A549 (cell line): ENCODE data around the gene SIAH2. TPM values are rescaled to one million over a fixed set of nuclear protein-coding genes. Genes with fewer than 3 reads are reported as not detected.

Source experiments
- ATAC-seq, 2 experiments: fragments of 200-7000 bp in 1 of 2; fragments of >200 bp in 1 of 2; cut with Nextera tagmentation in 1 of 2; cut with Tn5 transposase in 1 of 2; 3 replicates each; pipeline versions ENCODE4 v1.8.0 to v1.9.1; 2018 to 2020; ENCODE audit warnings: mild to moderate bottlenecking in 1 of 2, moderate library complexity in 1 of 2
- CTCF ChIA-PET: fragments of 300-600 bp; sonication (Branson Sonifier 250); formaldehyde crosslinking; extraction: SDS; loops from one replicate; lab custom pipeline; 2021; ENCODE audit warnings: antibody characterized with exemption, inconsistent platforms; lab: Yijun Ruan, JAX
- POLR2A ChIA-PET: fragments of 350-600 bp; formaldehyde crosslinking; extraction: SDS; loops from one replicate; lab custom pipeline; 2021; ENCODE audit warnings: antibody characterized with exemption, inconsistent platforms; lab: Yijun Ruan, JAX
- DNase-seq, 2 experiments: peaks; one replicate each; pipeline versions ENCODE4 v3.0.0 to v3.0.0-alpha.2; 2011 to 2016; ENCODE audit warnings: low read depth in 1 of 2, low spot score in 1 of 2
- FAIRE-seq: peaks from 2 replicates; lab custom pipeline; 2011; peaks lifted over from hg19 to GRCh38; lab: Jason Lieb, UNC
- H3K27ac ChIP-seq, 2 experiments: fragments of >200 bp; sonication (Bioruptor Twin); formaldehyde crosslinking; 3 replicates each; pipeline ENCODE4 v1.5.1; 2016 to 2017
- H3K4me1 ChIP-seq: fragments of >200 bp; sonication (Bioruptor Twin); formaldehyde crosslinking; 3 replicates; pipeline ENCODE4 v1.6.1; 2016
- H3K4me2 ChIP-seq: fragments of >200 bp; sonication (Bioruptor Twin); formaldehyde crosslinking; 3 replicates; pipeline ENCODE4 v1.6.1; 2016
- H3K4me3 ChIP-seq: fragments of >200 bp; sonication (Bioruptor Twin); formaldehyde crosslinking; 3 replicates; pipeline ENCODE4 v1.5.1; 2016
- H3K9me3 ChIP-seq: fragments of >200 bp; sonication (Bioruptor Twin); formaldehyde crosslinking; 3 replicates; pipeline ENCODE4 v1.6.1; 2016
- BHLHE40 ChIP-seq: IDR thresholded peaks from 2 replicates; pipeline ENCODE4 v1.6.1; 2012; ENCODE audit warnings: low read depth, low read length, inconsistent platforms
- CBX2 ChIP-seq: fragments of 200-600 bp; sonication (generic); IDR thresholded peaks from 2 replicates; pipeline ENCODE4 v1.6.1; 2016; ENCODE audit warnings: low read depth, mild to moderate bottlenecking, borderline replicate concordance
- CEBPB ChIP-seq, 2 experiments: fragments of >200 bp in 1 of 2; sonication (Bioruptor Twin) in 1 of 2; formaldehyde crosslinking in 1 of 2; IDR thresholded peaks; 2 replicates each; pipeline ENCODE4 v1.6.1; 2012 to 2016
- E2F6 ChIP-seq: IDR thresholded peaks from 2 replicates; pipeline ENCODE4 v1.6.1; 2012; ENCODE audit warnings: low read depth, borderline replicate concordance
- FOSL2 ChIP-seq, 2 experiments: fragments of 450-650 bp in 1 of 2; fragments of >200 bp in 1 of 2; sonication (Bioruptor Twin) in 1 of 2; formaldehyde crosslinking; IDR thresholded peaks; 2 replicates each; pipeline versions ENCODE4 v1.5.0 to v1.6.1; 2016 to 2020; ENCODE audit warnings: mild to moderate bottlenecking in 1 of 2, moderate library complexity in 1 of 2
- FOXS1 ChIP-seq: fragments of 250-450 bp; sonication (Bioruptor Pico); IDR thresholded peaks from 2 replicates; pipeline ENCODE4 v1.5.0; 2020; ENCODE audit warnings: mild to moderate bottlenecking, moderate library complexity
- GATA3 ChIP-seq: IDR thresholded peaks from 2 replicates; pipeline ENCODE4 v1.6.1; 2012; ENCODE audit warnings: borderline replicate concordance
- HDAC2 ChIP-seq: fragments of 200-600 bp; sonication (generic); IDR thresholded peaks from 2 replicates; pipeline ENCODE4 v1.6.1; 2016
- HOXB13 ChIP-seq: fragments of 250-450 bp; sonication (Bioruptor Pico); IDR thresholded peaks from 2 replicates; pipeline ENCODE4 v1.5.0; 2020; ENCODE audit warnings: low read depth, mild to moderate bottlenecking, moderate library complexity
- HOXB5 ChIP-seq: fragments of 250-450 bp; sonication (Bioruptor Pico); IDR thresholded peaks from 2 replicates; pipeline ENCODE4 v1.5.0; 2020; ENCODE audit warnings: mild to moderate bottlenecking, moderate library complexity
- KDM1A ChIP-seq: fragments of 200-600 bp; sonication (generic); IDR thresholded peaks from 2 replicates; pipeline ENCODE4 v1.6.1; 2016; ENCODE audit warnings: low read depth, mild to moderate bottlenecking
- MAX ChIP-seq: IDR thresholded peaks from 2 replicates; pipeline ENCODE4 v1.6.1; 2012
- NPAS2 ChIP-seq: fragments of 250-450 bp; sonication (Bioruptor Pico); IDR thresholded peaks from 2 replicates; pipeline ENCODE4 v1.8.0; 2022; ENCODE audit warnings: mild to moderate bottlenecking, moderate library complexity, borderline replicate concordance
- NR3C1 ChIP-seq: fragments of >200 bp; sonication (Bioruptor Twin); formaldehyde crosslinking; IDR thresholded peaks from 3 replicates; pipeline ENCODE4 v1.6.1; 2017
- PBX3 ChIP-seq: IDR thresholded peaks from 2 replicates; pipeline ENCODE4 v1.6.1; 2012
- PHF8 ChIP-seq: fragments of 200-600 bp; sonication (generic); IDR thresholded peaks from 2 replicates; pipeline ENCODE4 v1.6.1; 2016; ENCODE audit warnings: low read depth, mild to moderate bottlenecking, antibody characterized with exemption, moderate library complexity, borderline replicate concordance
- RAD21 ChIP-seq, 2 experiments: fragments of >200 bp in 1 of 2; sonication (Bioruptor Twin) in 1 of 2; formaldehyde crosslinking in 1 of 2; IDR thresholded peaks in 1 of 2; conservative IDR thresholded peaks in 1 of 2; 2 replicates in 1 of 2; 3 replicates in 1 of 2; pipeline ENCODE4 v1.6.1; 2012 to 2018; ENCODE audit warnings: inconsistent platforms in 1 of 2
- RARB ChIP-seq: fragments of 250-450 bp; sonication (Bioruptor Pico); IDR thresholded peaks from 2 replicates; pipeline ENCODE4 v1.8.0; 2021; ENCODE audit warnings: mild to moderate bottlenecking, moderate library complexity
- REST ChIP-seq: fragments of 200-600 bp; sonication (generic); IDR thresholded peaks from 2 replicates; pipeline ENCODE4 v1.6.1; 2016; ENCODE audit warnings: antibody characterized with exemption, mild to moderate bottlenecking, moderate library complexity
- SREBF2 ChIP-seq: fragments of 450-650 bp; IDR thresholded peaks from 2 replicates; pipeline ENCODE4 v1.6.1; 2014; ENCODE audit warnings: mild to moderate bottlenecking, moderate library complexity
- TP53 ChIP-seq: fragments of 250-450 bp; sonication (Bioruptor Pico); IDR thresholded peaks from 2 replicates; pipeline ENCODE4 v1.5.0; 2021; ENCODE audit warnings: mild to moderate bottlenecking, moderate library complexity
- ZSCAN20 ChIP-seq: fragments of 250-450 bp; sonication (Bioruptor Pico); IDR thresholded peaks from 2 replicates; pipeline ENCODE4 v1.8.0; 2022; ENCODE audit warnings: mild to moderate bottlenecking, moderate library complexity
- WGBS: methylation state at CpG from one replicate; pipeline ENCODE4 v1.1.6; 2017; ENCODE audit errors: missing lambda C conversion rate; 5-methylcytosine and 5-hydroxymethylcytosine counted together
- polyA plus RNA-seq, 4 experiments: library from polyadenylated mRNA; depleted of rRNA in 3 of 4; stranded (reverse); fragments of >200 nt; fragmentation: RNase III in 1 of 4; extraction: RNeasy Plus Mini Kit Qiagen cat#74134 plus additional on column Dnase treatment in 1 of 4; gene quantifications; 2 replicates in 3 of 4; 3 replicates in 1 of 4; pipeline ENCODE4 v1.2.3, GENCODE V29; 2011 to 2017

SIAH2 gene
- polyA plus RNA-seq, 2 of the 4 experiments (the other 2 are of a cell fraction): 11.4 to 24.8 TPM

GRCh38 chr3:150725548-150725947 is 37.4 kb downstream of the SIAH2 start:
- ChIA-PET CTCF (interaction anchor here (0.7 kb wide), 1 partner anchor 274 kb away, joined by 3 read pairs; no protein-coding TSS in a partner anchor), POLR2A (no interaction called here)
- 67% methylated on average over 7 of the region's 7 CpGs for WGBS
- Histone ChIP-seq H3K4me3 (no peak overlapping the region), H3K27ac (no peak overlapping the region), H3K4me1 (no peaks in the 10 kb centered on the region; the same call in 2 of the 3 replicates), H3K4me2 (no peak overlapping the region), H3K9me3 (no peaks in the 10 kb centered on the region)
- TF ChIP-seq BHLHE40 (no peak), FOSL2 (IDR thresholded peaks at IDR 0.05) (no peak), FOSL2 (CRISPR knock-in tag; IDR thresholded peaks at IDR 0.05) (no peak), CEBPB (IDR thresholded peaks at IDR 0.05) (no peak), HOXB5 (CRISPR knock-in tag) (no peak), E2F6 (no peak), NR3C1 (no peak), KDM1A (no peak), RARB (CRISPR knock-in tag) (no peak), NPAS2 (no peak), FOXS1 (CRISPR knock-in tag) (no peak), HDAC2 (no peak), HOXB13 (CRISPR knock-in tag) (no peak), TP53 (no peak), RAD21 (conservative IDR thresholded peaks at IDR 0.05 in 1 of 2, IDR thresholded peaks at IDR 0.05 in 1 of 2) (no peak)
- peak in 1 of 2 experiments; percentile 18 for DNase-seq
- FAIRE-seq: no peak
- no peak for ATAC-seq

- H3K27ac ChIP-seq: no peak overlapping the region
- DNase-seq: no peak
- H3K9me3 ChIP-seq: no peaks in the 10 kb centered on the region
- ATAC-seq: no peak
- FAIRE-seq: no peak
- H3K4me2 ChIP-seq: no peak overlapping the region
- no peak for TF ChIP-seq CBX2
- 88% methylated on average over 6 of the region's 6 CpGs for WGBS
- H3K4me1 ChIP-seq: no peaks in the 10 kb centered on the region; the same call in 2 of the 3 replicates
- no peak overlapping the region for H3K4me3 ChIP-seq
- POLR2A ChIA-PET: interaction anchor here (0.8 to 1.1 kb wide), 2 partner anchors 38 to 39 kb away, joined by 5 to 12 read pairs; partner anchors contain the start of gene SIAH2
- CTCF ChIA-PET: interaction anchor here (0.9 kb wide), 1 partner anchor 195 kb away, joined by 3 read pairs; no protein-coding TSS in a partner anchor
These were observed 39.0 kb downstream of the SIAH2 start for GRCh38 chr3:150723946-150724345.

- Histone ChIP-seq H3K4me2 (no peak overlapping the region), H3K4me3 (no peak overlapping the region), H3K4me1 (no peaks in the 10 kb centered on the region; the same call in 2 of the 3 replicates), H3K9me3 (peaks cover under 1% of the 10 kb centered on the region; the same call in 2 of the 3 replicates), H3K27ac (no peak overlapping the region)
- no peak for DNase-seq
- CTCF ChIA-PET: interaction anchor here (0.8 to 3.0 kb wide), 27 partner anchors 8 to 431 kb away, joined by 3 to 24 read pairs (median 6); partner anchors contain the start of genes ERICH6 and SIAH2
- WGBS: 90% methylated on average over 3 of the region's 3 CpGs
- FAIRE-seq: no peak
- POLR2A ChIA-PET: interaction anchor here (0.6 kb wide), 1 partner anchor 40 kb away, joined by 4 read pairs; no protein-coding TSS in a partner anchor
- TF ChIP-seq GATA3: no peak
- TF ChIP-seq PBX3: no peak
- no peak for TF ChIP-seq REST
- no peak for TF ChIP-seq RAD21 (conservative IDR thresholded peaks at IDR 0.05 in 1 of 2, IDR thresholded peaks at IDR 0.05 in 1 of 2)
- no peak for TF ChIP-seq SREBF2
- no peak for TF ChIP-seq PHF8
- no peak for TF ChIP-seq MAX
- no peak for TF ChIP-seq ZSCAN20 (CRISPR knock-in tag)
- ATAC-seq: no peak
These were observed 40.7 kb downstream of the SIAH2 start for GRCh38 chr3:150722267-150722666.
